B cell (primary cell): ENCODE results near the gene AURKA.

ENCODE experiments used
- EZH2 ChIP-seq: IDR thresholded peaks from 2 replicates; pipeline ENCODE4 v1.6.1; 2012; ENCODE audit warnings: borderline replicate concordance, low read depth, mild to moderate bottlenecking, moderate library complexity, low read length; ENCODE audit not compliant: insufficient read depth, poor library complexity, severe bottlenecking
- TF ChIP-seq, protein P1 (sequence below): fragments of 200-600 bp; IDR thresholded peaks from one replicate; pipeline ENCODE4 v1.8.0; 2022; ENCODE audit warnings: antibody characterized with exemption, mild to moderate bottlenecking

- TF ChIP-seq, protein P1, sequence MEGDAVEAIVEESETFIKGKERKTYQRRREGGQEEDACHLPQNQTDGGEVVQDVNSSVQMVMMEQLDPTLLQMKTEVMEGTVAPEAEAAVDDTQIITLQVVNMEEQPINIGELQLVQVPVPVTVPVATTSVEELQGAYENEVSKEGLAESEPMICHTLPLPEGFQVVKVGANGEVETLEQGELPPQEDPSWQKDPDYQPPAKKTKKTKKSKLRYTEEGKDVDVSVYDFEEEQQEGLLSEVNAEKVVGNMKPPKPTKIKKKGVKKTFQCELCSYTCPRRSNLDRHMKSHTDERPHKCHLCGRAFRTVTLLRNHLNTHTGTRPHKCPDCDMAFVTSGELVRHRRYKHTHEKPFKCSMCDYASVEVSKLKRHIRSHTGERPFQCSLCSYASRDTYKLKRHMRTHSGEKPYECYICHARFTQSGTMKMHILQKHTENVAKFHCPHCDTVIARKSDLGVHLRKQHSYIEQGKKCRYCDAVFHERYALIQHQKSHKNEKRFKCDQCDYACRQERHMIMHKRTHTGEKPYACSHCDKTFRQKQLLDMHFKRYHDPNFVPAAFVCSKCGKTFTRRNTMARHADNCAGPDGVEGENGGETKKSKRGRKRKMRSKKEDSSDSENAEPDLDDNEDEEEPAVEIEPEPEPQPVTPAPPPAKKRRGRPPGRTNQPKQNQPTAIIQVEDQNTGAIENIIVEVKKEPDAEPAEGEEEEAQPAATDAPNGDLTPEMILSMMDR, result no peak
- no peak for TF ChIP-seq EZH2
Measured at GRCh38 chr20:56342783-56343182, 49.2 kb downstream of the AURKA start.
